GM12878 (cell line): ENCODE results near the gene LATS2.

Experiments
- CTCF ChIP-seq, 3 experiments: IDR thresholded peaks in 2 of 3; conservative IDR thresholded peaks in 1 of 3; 2 replicates each; pipeline ENCODE4 v1.5.1; 2011; ENCODE audit warnings: low read depth in 3 of 3, low read length in 3 of 3, mild to moderate bottlenecking in 3 of 3, control low read depth in 2 of 3, moderate library complexity in 2 of 3, inconsistent platforms in 1 of 3, mixed read lengths in 1 of 3; ENCODE audit not compliant: control insufficient read depth in 2 of 3, insufficient read depth in 1 of 3; ENCODE audit errors: extremely low read depth in 1 of 3
- SRF ChIP-seq, 2 experiments: IDR thresholded peaks; 2 replicates each; pipeline ENCODE4 v1.6.1; 2011; ENCODE audit warnings: low read depth in 2 of 2, low read length in 2 of 2, mild to moderate bottlenecking in 1 of 2, moderate library complexity in 1 of 2
- ZNF274 ChIP-seq: IDR thresholded peaks from one replicate; pipeline ENCODE4 v1.8.0; 2011; ENCODE audit not compliant: insufficient read length, insufficient read depth

- no peak for TF ChIP-seq CTCF (IDR thresholded peaks at IDR 0.05 in 2 of 3, conservative IDR thresholded peaks at IDR 0.05 in 1 of 3; ENCODE audit: control insufficient read depth in 2 of 3, extremely low read depth in 1 of 3, insufficient read depth in 1 of 3, low read depth in 3 of 3, low read length in 3 of 3)
- no peak for TF ChIP-seq SRF (IDR thresholded peaks at IDR 0.05; ENCODE audit: low read depth in 2 of 2, low read length in 2 of 2)
- no peak for TF ChIP-seq ZNF274
Measured at GRCh38 chr13:21014502-21015170, 46.8 kb downstream of the LATS2 start.
